Ascending aorta (tissue), 2 donors: ENCODE measurements around the gene SPZ1. TPM values are rescaled to one million over a fixed set of nuclear protein-coding genes. Genes with fewer than 3 reads are reported as not detected.
"Not testable (repeated sequence)": the region's sequence is repeated elsewhere in the genome, so short reads cannot be mapped to it uniquely, and the experiment has no call there.

Experiments used
- DNase-seq, 2 donors: peaks; one replicate each; pipeline ENCODE4 v3.0.0-alpha.2; 2019; ENCODE audit warnings: low spot score in 2 of 2
- H3K27ac ChIP-seq, 2 donors: fragments of 200-600 bp; sonication (generic); one replicate each; pipeline ENCODE4 v1.5.1; 2016 to 2017; ENCODE audit warnings: mild to moderate bottlenecking in 1 of 2
- H3K27me3 ChIP-seq: fragments of 200-600 bp; sonication (generic); one replicate; pipeline ENCODE4 v1.5.1; 2017
- H3K36me3 ChIP-seq, 2 donors: fragments of 200-600 bp; sonication (generic); one replicate each; pipeline ENCODE4 v1.5.1; 2016
- H3K4me1 ChIP-seq, 2 donors: fragments of 200-600 bp; sonication (generic); one replicate each; pipeline ENCODE4 v1.5.1; 2016 to 2017; ENCODE audit warnings: mild to moderate bottlenecking in 1 of 2
- H3K4me3 ChIP-seq, 2 donors: fragments of 200-600 bp; sonication (generic); one replicate each; pipeline ENCODE4 v1.5.1; 2016 to 2017; ENCODE audit warnings: mild to moderate bottlenecking in 1 of 2
- H3K9me3 ChIP-seq, 2 donors: fragments of 200-600 bp; sonication (generic); one replicate each; pipeline ENCODE4 v1.5.1; 2016
- CTCF ChIP-seq, 3 experiments: fragments of 200-600 bp in 2 of 3; fragments of 450-650 bp in 1 of 3; sonication (generic) in 2 of 3; IDR thresholded peaks; one replicate each; pipeline ENCODE4 v1.5.1; 2016 to 2019; ENCODE audit warnings: antibody characterized with exemption in 3 of 3, mild to moderate bottlenecking in 1 of 3, moderate library complexity in 1 of 3
- intact Hi-C: fragments of 100-400 bp; cut with DNase I; formaldehyde crosslinking; loops from one replicate; pipeline ENCODE4 v1.15.1; 2023
- total RNA-seq: library from RNA; depleted of rRNA; stranded (reverse); fragments of >200 nt; gene quantifications from one replicate; pipeline ENCODE4 v1.1.0, GENCODE V29; 2016

The SPZ1 gene
- total RNA-seq, result not detected

- H3K27ac ChIP-seq, result no peak within 1 kb of the TSS
- H3K9me3 ChIP-seq, result no peaks in the 10 kb centered on the region
- no peaks in the 10 kb centered on the region for H3K27me3 ChIP-seq
- intact Hi-C loops, result no loop called here
- TF ChIP-seq CTCF (IDR thresholded peaks at IDR 0.05), result no peak
- no peaks in the 10 kb centered on the region for H3K36me3 ChIP-seq
- H3K4me3 ChIP-seq, result no peak within 1 kb of the TSS
- no peak for DNase-seq
- no peaks in the 10 kb centered on the region for H3K4me1 ChIP-seq
These were observed at the start of gene SPZ1 for GRCh38 chr5:80319702-80320101. TSS of gene SPZ1 (plus strand) at chr5:80320002. CDS start at chr5:80320216, 214 bp downstream.

GRCh38 chr5:80270543-80270942, 49.3 kb upstream of the SPZ1 start:
- DNase-seq, H3K36me3 ChIP-seq, H3K9me3 ChIP-seq, H3K27ac ChIP-seq, intact Hi-C loops, H3K27me3 ChIP-seq, H3K4me1 ChIP-seq, H3K4me3 ChIP-seq: not testable (repeated sequence)

- TF ChIP-seq CTCF (IDR thresholded peaks at IDR 0.05), result peak in 2 of 3 experiments; percentile 21 to 40
- Histone ChIP-seq H3K4me3 (no peak overlapping the region), H3K36me3 (no peaks in the 10 kb centered on the region), H3K27me3 (no peaks in the 10 kb centered on the region), H3K27ac (no peak overlapping the region), H3K9me3 (no peaks in the 10 kb centered on the region), H3K4me1 (no peaks in the 10 kb centered on the region)
- no peak for DNase-seq
- intact Hi-C loops, result no loop called here
These were observed 44.5 kb upstream of the SPZ1 start for GRCh38 chr5:80275347-80275746.

- no peaks in the 10 kb centered on the region for H3K27me3 ChIP-seq
- no peaks in the 10 kb centered on the region for H3K4me1 ChIP-seq
- H3K4me3 ChIP-seq, result no peak overlapping the region
- no peaks in the 10 kb centered on the region for H3K36me3 ChIP-seq
- H3K27ac ChIP-seq, result no peak overlapping the region
- no peaks in the 10 kb centered on the region for H3K9me3 ChIP-seq
- no peak for TF ChIP-seq CTCF (IDR thresholded peaks at IDR 0.05)
- intact Hi-C loops, result no loop called here
- no peak for DNase-seq
These were observed 43.6 kb upstream of the SPZ1 start for GRCh38 chr5:80276186-80276585.

- TF ChIP-seq CTCF (IDR thresholded peaks at IDR 0.05), result no peak
- Histone ChIP-seq H3K27me3 (no peaks in the 10 kb centered on the region), H3K36me3 (no peaks in the 10 kb centered on the region), H3K27ac (no peak overlapping the region), H3K9me3 (no peaks in the 10 kb centered on the region), H3K4me3 (no peak overlapping the region), H3K4me1 (no peaks in the 10 kb centered on the region)
- intact Hi-C loops, result no loop called here
- no peak for DNase-seq
These were observed 42.6 kb upstream of the SPZ1 start for GRCh38 chr5:80277191-80277590.

GRCh38 chr5:80282054-80282453, 37.7 kb upstream of the SPZ1 start:
- Histone ChIP-seq H3K4me1 (no peaks in the 10 kb centered on the region), H3K36me3 (no peaks in the 10 kb centered on the region), H3K27me3 (no peaks in the 10 kb centered on the region), H3K9me3 (no peaks in the 10 kb centered on the region), H3K4me3 (no peak overlapping the region), H3K27ac (no peak overlapping the region)
- intact Hi-C loops, result no loop called here
- TF ChIP-seq CTCF (IDR thresholded peaks at IDR 0.05), result no peak
- no peak for DNase-seq
